Fibroblast of mammary gland (primary cell): ENCODE data around the gene SUMF1.

Experiments
- DNase-seq: peaks from one replicate; pipeline ENCODE4 v3.0.0-alpha.2; 2010; ENCODE audit warnings: low read depth
- H3K4me3 ChIP-seq: 2 replicates; pipeline ENCODE4 v1.5.1; 2011; ENCODE audit warnings: low read depth, mild to moderate bottlenecking, low read length, moderate library complexity; ENCODE audit not compliant: control insufficient read depth
- TF ChIP-seq, protein P1 (sequence below): conservative IDR thresholded peaks from 2 replicates; pipeline ENCODE4 v1.5.1; 2011; ENCODE audit warnings: low read depth, low read length, inconsistent platforms; ENCODE audit not compliant: control insufficient read depth, insufficient read depth

Gene SUMF1

DNA sequence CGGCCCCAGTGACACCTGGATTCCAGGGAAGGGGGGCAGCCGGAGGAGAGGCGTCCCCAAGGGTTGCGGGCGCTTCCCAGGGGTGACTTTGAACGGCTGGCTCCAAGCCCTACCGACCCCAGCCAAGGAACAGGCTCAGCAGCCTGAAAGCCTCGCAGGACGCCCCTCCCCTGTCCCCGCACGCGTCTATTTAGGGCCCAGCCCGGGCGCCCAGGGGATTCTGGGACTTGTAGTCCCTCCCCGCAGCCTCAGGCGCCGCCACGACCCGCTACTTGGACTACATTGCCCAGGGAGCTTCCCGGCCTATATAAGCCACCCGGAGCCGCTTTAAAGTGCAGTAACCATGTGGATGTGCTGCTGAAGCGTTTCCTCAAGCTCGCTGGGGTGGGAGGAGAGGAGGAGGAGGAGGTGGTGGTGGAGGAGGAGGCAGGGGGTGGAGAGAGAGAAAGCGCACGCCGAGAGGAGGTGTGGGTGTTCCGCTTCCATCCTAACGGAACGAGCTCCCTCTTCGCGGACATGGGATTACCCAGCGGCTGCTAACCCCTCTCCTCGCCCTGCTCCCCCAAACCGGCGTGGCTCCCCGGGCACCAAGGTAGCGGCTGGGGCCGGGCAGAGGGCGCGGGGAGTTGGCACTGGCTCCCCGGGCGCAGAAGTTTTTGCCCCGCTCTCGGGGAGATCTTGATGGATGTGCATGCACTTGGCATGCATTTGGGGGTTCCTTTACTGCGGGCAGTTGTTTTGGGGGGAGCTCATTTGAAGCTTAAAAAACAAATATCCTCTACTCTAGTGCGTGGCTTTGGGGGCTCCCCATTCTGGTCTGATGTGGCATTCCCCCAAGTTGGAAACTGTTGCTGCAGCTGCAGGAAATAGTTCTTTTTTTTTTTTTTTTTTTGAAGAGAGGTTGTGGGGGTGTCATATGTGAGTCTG, 26.2 kb upstream of the SUMF1 start, which contains the start of gene ITPR1:
Gene ITPR1 (plus strand): TSS at position 335 of the 927 bp plus-strand sequence. CDS start 23,144 bp downstream, outside the sequence.
- H3K4me3 ChIP-seq = peak within 1 kb of the TSS; percentile 85
- TF ChIP-seq, protein P1, sequence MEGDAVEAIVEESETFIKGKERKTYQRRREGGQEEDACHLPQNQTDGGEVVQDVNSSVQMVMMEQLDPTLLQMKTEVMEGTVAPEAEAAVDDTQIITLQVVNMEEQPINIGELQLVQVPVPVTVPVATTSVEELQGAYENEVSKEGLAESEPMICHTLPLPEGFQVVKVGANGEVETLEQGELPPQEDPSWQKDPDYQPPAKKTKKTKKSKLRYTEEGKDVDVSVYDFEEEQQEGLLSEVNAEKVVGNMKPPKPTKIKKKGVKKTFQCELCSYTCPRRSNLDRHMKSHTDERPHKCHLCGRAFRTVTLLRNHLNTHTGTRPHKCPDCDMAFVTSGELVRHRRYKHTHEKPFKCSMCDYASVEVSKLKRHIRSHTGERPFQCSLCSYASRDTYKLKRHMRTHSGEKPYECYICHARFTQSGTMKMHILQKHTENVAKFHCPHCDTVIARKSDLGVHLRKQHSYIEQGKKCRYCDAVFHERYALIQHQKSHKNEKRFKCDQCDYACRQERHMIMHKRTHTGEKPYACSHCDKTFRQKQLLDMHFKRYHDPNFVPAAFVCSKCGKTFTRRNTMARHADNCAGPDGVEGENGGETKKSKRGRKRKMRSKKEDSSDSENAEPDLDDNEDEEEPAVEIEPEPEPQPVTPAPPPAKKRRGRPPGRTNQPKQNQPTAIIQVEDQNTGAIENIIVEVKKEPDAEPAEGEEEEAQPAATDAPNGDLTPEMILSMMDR = no peak
- peak; percentile 98 for DNase-seq

GRCh38 chr3:4492208-4493013, 25.3 kb upstream of the SUMF1 start:
- peak; percentile 60 for DNase-seq
- TF ChIP-seq, protein P1 = no peak
- peak overlapping the region; percentile 85 for H3K4me3 ChIP-seq

DNA sequence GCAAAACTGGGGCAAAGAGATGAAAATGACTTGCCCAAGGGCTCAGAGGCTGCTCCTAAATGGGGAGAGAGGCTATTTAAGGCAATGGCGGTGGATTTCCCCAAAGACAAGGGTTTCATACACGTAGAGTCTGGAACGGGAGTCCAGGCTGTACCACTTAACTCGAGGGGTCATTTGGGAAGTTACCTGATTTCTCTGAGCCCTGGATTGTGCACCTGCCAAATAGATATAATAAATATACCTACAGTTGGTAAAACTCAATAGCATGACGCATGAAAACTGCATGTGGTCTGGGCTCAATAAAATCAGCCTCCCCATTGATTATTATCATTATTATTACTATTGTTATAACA, 24.8 kb upstream of the SUMF1 start:
- H3K4me3 ChIP-seq = peak overlapping the region; percentile 85
- TF ChIP-seq, protein P1 = no peak
- no peak for DNase-seq

- H3K4me3 ChIP-seq = no peak overlapping the region
- no peak for DNase-seq
- TF ChIP-seq, protein P1 = no peak
These were observed 11.2 kb upstream of the SUMF1 start for GRCh38 chr3:4478261-4478660.

- TF ChIP-seq, protein P1 = no peak
- no peak for DNase-seq
- H3K4me3 ChIP-seq = no peak overlapping the region
These were observed 9.4 kb upstream of the SUMF1 start for GRCh38 chr3:4476496-4476895.

DNA sequence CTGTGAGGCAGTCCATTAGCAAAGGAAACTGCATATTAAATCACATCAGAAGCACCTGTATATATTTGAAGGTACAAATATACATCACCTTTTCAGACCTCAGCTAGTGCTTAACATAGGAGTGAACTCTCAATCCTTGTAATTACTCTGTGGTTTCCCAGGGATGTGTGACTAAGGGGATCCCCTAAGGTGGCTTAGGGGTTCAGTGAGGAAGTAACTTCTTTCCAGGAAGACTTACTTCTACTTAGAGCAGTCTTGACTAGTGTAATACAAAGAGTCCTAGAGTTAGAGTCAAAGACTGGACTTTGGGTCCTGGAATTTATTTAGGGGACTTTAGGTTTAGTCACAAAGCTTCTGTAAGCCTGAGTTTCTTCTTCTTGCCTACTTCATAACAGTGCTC, 8.7 kb upstream of the SUMF1 start:
- H3K4me3 ChIP-seq = no peak overlapping the region
- TF ChIP-seq, protein P1 = no peak
- DNase-seq = no peak
